GM13976 (cell line): ENCODE data around the gene IFNL4.
"Not testable (repeated sequence)": the region's sequence is repeated elsewhere in the genome, so short reads cannot be mapped to it uniquely, and the experiment has no call there.

ENCODE experiments used
- DNase-seq: peaks from one replicate; pipeline ENCODE4 v3.0.0; 2012; ENCODE audit warnings: low spot score
- in situ Hi-C: fragments of 300-500 bp; cut with MboI; formaldehyde crosslinking; loops from one replicate; pipeline ENCODE4 v1.12.0; 2022; ENCODE audit warnings: low sequenced_read_pairs, mixed read lengths, inconsistent platforms; ENCODE audit not compliant: unreplicated experiment
- TF ChIP-seq, protein P1 (sequence below): IDR thresholded peaks from 2 replicates; pipeline ENCODE4 v1.5.1; 2012; ENCODE audit warnings: borderline replicate concordance, mild to moderate bottlenecking; ENCODE audit not compliant: insufficient read depth; ENCODE audit errors: extremely low read depth, missing control alignments, control extremely low read depth

Gene IFNL4

DNA sequence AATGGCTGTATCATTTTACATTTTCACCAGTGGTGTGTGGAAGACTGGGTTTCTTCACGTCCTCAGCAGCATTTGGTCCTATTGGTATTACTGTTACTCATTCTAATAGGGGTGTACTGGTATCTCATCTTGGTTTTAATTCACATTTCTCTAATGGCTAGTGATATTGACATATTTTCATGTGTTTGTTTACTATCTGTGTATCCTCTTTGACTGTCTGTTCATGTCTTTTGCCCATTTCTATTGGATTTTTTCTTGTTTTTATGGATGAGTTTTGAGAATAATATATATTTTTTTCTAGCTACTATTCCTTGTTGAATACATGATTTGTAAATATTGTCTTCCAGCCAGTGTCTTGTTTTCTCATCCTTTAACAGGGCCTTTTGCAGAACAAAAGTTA is 33.4 kb upstream of the IFNL4 start:
- no peak for DNase-seq
- TF ChIP-seq, protein P1, sequence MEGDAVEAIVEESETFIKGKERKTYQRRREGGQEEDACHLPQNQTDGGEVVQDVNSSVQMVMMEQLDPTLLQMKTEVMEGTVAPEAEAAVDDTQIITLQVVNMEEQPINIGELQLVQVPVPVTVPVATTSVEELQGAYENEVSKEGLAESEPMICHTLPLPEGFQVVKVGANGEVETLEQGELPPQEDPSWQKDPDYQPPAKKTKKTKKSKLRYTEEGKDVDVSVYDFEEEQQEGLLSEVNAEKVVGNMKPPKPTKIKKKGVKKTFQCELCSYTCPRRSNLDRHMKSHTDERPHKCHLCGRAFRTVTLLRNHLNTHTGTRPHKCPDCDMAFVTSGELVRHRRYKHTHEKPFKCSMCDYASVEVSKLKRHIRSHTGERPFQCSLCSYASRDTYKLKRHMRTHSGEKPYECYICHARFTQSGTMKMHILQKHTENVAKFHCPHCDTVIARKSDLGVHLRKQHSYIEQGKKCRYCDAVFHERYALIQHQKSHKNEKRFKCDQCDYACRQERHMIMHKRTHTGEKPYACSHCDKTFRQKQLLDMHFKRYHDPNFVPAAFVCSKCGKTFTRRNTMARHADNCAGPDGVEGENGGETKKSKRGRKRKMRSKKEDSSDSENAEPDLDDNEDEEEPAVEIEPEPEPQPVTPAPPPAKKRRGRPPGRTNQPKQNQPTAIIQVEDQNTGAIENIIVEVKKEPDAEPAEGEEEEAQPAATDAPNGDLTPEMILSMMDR, result no peak
- in situ Hi-C loops, result no loop called here

DNA sequence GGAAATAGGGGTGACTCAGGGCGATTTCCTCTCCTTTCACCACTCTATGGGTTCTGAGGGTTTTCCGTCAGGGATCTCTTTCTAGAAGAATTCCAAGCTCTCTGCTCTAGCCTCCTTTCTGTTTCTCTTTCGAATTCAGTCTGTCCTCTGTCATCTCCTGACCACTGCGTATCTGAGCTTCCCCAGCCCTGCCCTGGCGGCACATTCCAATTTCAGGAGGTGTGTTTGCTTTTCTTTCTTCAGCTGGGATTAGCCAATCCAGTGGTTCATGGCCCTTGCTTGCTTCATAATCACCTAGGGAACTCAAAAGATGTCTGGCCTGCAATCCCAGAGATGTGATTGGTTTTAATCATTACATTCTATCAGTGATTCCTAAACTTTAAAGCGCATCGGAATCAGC is 28.9 kb upstream of the IFNL4 start:
- TF ChIP-seq, protein P1, result no peak
- no peak for DNase-seq
- in situ Hi-C loops, result no loop called here

DNA sequence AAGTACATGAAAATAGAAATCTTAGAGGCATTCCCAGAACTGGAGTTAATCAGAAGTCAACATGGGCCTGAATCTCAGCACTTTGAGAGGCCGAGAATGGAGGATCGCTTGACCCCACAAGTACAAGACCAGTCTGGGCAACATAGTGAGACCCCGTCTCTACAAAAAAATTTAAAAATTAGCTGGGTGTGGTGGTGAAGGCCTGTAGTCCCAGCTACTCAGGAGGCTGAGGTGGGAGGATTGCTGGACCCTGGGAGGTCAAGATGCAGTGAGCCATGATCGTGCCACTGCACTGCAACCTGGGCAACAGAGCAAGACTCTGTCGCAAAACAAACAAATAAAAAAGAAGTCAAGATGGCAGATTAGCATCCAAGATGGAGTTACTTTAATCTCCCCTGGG is 28.1 kb upstream of the IFNL4 start:
- DNase-seq, result no peak
- TF ChIP-seq, protein P1, result no peak
- in situ Hi-C loops, result no loop called here

DNA sequence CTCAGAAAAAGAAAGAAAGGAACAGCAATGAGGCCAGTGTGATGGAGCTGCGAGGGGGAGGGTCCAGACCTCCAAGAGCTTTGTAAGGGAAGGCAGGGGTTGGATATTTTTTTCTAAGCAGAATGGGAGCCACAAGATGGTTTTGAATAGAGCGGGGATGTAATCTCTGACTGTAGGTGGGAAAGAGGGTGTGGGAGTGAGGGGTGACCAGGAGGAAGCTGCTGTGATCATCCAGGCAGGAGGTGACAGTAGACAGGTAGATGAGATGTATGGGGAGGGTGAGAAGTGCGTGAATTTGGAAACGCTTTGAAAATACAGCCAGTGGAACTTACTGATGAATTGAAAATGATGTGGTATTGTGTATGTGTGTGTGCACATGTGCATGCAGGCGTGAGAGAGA is 26.9 kb upstream of the IFNL4 start:
- TF ChIP-seq, protein P1, result no peak
- DNase-seq, result no peak
- in situ Hi-C loops, result no loop called here

DNA sequence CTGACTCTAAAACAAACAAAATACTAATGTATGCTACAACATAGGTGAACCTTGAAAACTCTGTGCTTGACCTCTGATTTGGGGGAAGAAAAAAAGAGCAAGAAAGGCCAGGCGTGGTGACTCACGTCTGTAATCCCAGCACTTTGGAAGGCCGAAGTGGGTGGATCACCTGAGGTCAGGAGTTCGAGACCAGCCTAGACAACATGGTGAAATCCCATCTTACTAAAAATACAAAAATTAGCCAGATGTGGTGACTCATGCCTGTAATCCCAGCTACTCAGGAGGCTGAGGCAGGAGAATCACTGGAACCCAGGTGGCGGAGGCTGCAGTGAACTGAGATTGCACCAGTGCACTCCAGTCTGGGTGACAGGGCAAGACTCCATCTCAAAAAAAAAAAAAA is 25.2 kb upstream of the IFNL4 start:
- DNase-seq, in situ Hi-C loops: not testable (repeated sequence)

DNA sequence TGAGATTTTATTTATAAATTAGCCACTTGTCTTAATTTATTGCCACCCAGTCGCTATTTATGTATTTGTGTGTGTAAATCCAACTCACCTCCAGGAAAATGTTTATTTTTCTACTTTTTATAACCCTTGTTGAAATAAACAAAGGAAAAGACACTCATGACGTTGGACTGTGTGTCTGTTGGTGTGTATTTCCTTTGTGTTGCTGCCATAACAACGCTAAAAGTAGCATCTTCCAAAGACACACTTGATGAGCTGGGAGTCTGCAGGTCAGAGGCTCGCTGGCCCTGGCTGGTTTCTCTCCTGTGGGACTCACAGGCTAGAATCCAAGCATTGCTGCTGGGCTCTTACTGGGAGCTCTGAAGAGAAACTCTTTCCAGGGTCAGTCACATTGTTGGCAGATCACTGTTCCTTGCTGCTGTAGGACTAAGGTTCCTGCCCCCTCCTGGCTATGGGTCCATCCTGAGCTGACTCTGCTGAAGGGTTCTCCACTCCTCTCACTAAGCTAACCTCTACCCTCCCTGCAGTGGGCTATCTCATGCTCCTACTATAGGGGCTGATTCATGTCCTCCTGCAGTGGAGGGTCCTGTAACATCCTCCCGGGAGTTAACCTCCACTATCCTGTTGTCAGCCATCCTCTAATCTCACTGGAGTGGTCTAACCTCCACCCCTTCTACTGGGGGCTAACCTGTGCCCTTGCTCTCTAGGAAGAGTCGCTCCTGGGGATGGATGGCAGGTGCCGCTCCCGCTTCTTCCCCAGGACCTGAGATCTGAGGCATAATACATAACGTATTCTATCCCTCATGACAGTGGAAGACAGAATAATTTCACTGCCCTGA is 21.6 kb upstream of the IFNL4 start:
- TF ChIP-seq, protein P1, result no peak
- DNase-seq, result no peak

DNA sequence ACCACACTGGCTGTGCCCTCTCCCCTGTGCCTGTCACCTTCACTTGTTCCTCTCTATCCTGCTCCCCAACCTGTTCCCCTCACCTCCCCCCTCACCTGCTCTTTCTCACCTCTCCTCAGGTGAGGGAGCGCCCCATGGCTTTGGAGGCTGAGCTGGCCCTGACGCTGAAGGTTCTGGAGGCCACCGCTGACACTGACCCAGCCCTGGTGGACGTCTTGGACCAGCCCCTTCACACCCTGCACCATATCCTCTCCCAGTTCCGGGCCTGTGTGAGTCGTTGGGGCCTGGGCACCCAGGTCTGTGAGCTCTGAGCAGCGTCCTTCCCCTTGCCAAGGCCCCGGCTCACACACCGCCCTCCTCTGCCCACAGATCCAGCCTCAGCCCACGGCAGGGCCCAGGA is 20.7 kb upstream of the IFNL4 start:
- in situ Hi-C loops, DNase-seq: not testable (repeated sequence)

More for the DNA sequence above, 21.6 kb upstream of the IFNL4 start:
- in situ Hi-C loops, result no loop called here

DNA sequence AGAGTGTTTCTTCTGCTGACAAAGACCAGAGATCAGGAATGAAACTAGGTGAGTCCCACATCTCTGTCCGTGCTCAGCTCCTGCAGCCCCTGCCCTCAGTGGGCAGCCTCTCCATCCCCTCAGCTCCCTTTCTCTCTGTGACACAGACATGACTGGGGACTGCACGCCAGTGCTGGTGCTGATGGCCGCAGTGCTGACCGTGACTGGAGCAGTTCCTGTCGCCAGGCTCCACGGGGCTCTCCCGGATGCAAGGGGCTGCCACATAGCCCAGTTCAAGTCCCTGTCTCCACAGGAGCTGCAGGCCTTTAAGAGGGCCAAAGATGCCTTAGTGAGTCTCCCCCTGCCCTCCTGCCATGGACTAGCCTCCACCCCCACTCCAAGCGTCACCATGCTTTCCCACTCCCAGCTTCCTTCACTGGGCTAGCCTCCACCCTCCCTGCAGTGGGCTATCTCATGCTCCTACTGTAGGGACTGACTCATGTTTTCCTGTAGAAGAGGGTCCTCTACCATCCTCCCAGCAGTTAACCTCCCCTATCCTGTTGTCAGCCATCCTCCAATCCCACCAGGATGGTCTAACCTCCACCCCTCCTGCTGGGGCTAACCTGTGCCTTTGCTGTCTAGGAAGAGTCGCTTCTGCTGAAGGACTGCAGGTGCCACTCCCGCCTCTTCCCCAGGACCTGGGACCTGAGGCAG is 20.0 kb upstream of the IFNL4 start:
- in situ Hi-C loops, DNase-seq: not testable (repeated sequence)

DNA sequence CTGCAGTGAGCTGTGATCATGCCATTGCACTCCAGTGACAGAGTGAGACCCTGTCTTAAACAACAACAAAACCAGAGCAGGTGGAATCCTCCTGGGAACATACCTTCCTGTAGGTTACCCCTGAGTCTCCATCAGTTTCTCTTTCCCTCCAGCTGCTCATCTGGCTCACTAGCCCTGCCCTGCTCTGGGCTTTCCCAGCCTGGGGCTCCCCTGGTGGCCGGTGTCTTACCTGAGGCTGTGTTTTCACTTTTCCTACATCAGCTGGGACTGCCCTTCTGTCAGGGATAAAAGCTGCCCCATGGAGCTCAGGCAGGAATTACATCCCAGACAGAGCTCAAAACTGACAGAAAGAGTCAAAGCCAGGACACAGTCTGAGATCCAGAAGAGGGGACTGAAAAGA is 19.4 kb upstream of the IFNL4 start, which contains the start of gene IFNL2:
Gene IFNL2, plus strand, starts transcription at position 312 of the 400 bp plus-strand sequence. CDS start 173 bp downstream, outside the sequence.
- DNase-seq, in situ Hi-C loops: not testable (repeated sequence)
